A673 (cell line): ENCODE measurements around the gene GNG4. TPM values are rescaled to one million over a fixed set of nuclear protein-coding genes. Genes with fewer than 3 reads are reported as not detected.

Source experiments
- BruUV-seq: library from RNA; stranded (reverse); fragments of 400-500 nt; replicated peaks from 2 replicates; lab custom pipeline; 2021; lab: Mats Ljungman, UMichigan
- CTCF ChIA-PET: fragments of 300-600 bp; sonication (Branson Sonifier 250); formaldehyde crosslinking; loops from one replicate; lab custom pipeline; 2022; ENCODE audit warnings: antibody characterized with exemption; lab: Charles Lee
- POLR2A ChIA-PET: fragments of 300-600 bp; sonication (Branson Sonifier 250); formaldehyde crosslinking; loops from one replicate; lab custom pipeline; 2022; ENCODE audit warnings: antibody characterized with exemption; ENCODE audit not compliant: low non-redundant PET; lab: Charles Lee
- DNase-seq: peaks from one replicate; pipeline ENCODE4 v3.0.0-alpha.2; 2015; ENCODE audit warnings: low spot score
- H3K27ac ChIP-seq: fragments of 200-600 bp; sonication (generic); 2 replicates; pipeline ENCODE4 v1.5.1; 2016; ENCODE audit warnings: mixed run types, low read depth, mild to moderate bottlenecking, mixed read lengths, antibody characterized with exemption, low read length; ENCODE audit not compliant: poor library complexity, severe bottlenecking
- H3K27me3 ChIP-seq: fragments of 200-600 bp; sonication (generic); replicated peaks from 2 replicates; pipeline ENCODE4 v1.6.1; 2017; ENCODE audit warnings: mixed run types, low read depth, mild to moderate bottlenecking, mixed read lengths, antibody characterized with exemption, low read length; ENCODE audit not compliant: insufficient read depth, poor library complexity
- H3K36me3 ChIP-seq: fragments of 200-600 bp; sonication (generic); 2 replicates; pipeline ENCODE4 v1.6.1; 2016; ENCODE audit warnings: mixed run types, mild to moderate bottlenecking, mixed read lengths, antibody characterized with exemption, low read length; ENCODE audit not compliant: insufficient read depth, poor library complexity, severe bottlenecking
- H3K4me1 ChIP-seq: fragments of 200-600 bp; sonication (generic); 2 replicates; pipeline ENCODE4 v1.6.1; 2017; ENCODE audit warnings: mixed run types, mild to moderate bottlenecking, mixed read lengths, antibody characterized with exemption, low read length; ENCODE audit not compliant: insufficient read depth, poor library complexity, severe bottlenecking
- H3K4me3 ChIP-seq: fragments of 200-600 bp; sonication (generic); 2 replicates; pipeline ENCODE4 v1.5.1; 2016; ENCODE audit warnings: low read depth, mixed run types, mild to moderate bottlenecking, mixed read lengths, low read length; ENCODE audit not compliant: poor library complexity, severe bottlenecking
- H3K9me3 ChIP-seq: fragments of 200-600 bp; sonication (generic); 2 replicates; pipeline ENCODE4 v1.6.1; 2016; ENCODE audit warnings: mixed run types, low read depth, mild to moderate bottlenecking, mixed read lengths, antibody characterized with exemption, low read length; ENCODE audit not compliant: poor library complexity, severe bottlenecking
- CTCF ChIP-seq: fragments of 300-800, 200-600 bp; sonication (generic); conservative IDR thresholded peaks from 2 replicates; pipeline ENCODE4 v1.5.1; 2017; ENCODE audit warnings: low read depth, mild to moderate bottlenecking, antibody characterized with exemption, low read length, moderate library complexity, mixed read lengths
- EZH2 ChIP-seq: fragments of 200-600 bp; sonication (generic); IDR thresholded peaks from 2 replicates; pipeline ENCODE4 v1.6.1; 2017; ENCODE audit warnings: borderline replicate concordance, low read depth, mild to moderate bottlenecking, mixed read lengths, antibody characterized with exemption, low read length; ENCODE audit not compliant: poor library complexity, severe bottlenecking
- intact Hi-C: fragments of 100-400 bp; cut with micrococcal nuclease; formaldehyde crosslinking; loops from one replicate; pipeline ENCODE4 v1.10.0; 2022; ENCODE audit not compliant: unreplicated experiment
- total RNA-seq: library from RNA; stranded (reverse); gene quantifications from 2 replicates; pipeline ENCODE4 v1.2.3, GENCODE V29; 2021

The GNG4 gene
- total RNA-seq, 1 experiment from 2014 or later = 11.0 TPM

GRCh38 chr1:235607284-235607683, 42.3 kb downstream of the GNG4 start:
- Histone ChIP-seq H3K27me3 (no peaks in the 10 kb centered on the region), H3K4me3 (no peak overlapping the region), H3K9me3 (no peaks in the 10 kb centered on the region), H3K4me1 (no peaks in the 10 kb centered on the region), H3K27ac (no peak overlapping the region), H3K36me3 (no peaks in the 10 kb centered on the region)
- ChIA-PET POLR2A (no interaction called here), CTCF (no interaction called here)
- no TSS peak for BruUV-seq
- no peak for DNase-seq
- intact Hi-C loops = loop anchor here (10.0 kb wide), 1 partner anchor 92 kb away; no protein-coding TSS in a partner anchor
- TF ChIP-seq EZH2 = no peak
- no peak for TF ChIP-seq CTCF

DNA sequence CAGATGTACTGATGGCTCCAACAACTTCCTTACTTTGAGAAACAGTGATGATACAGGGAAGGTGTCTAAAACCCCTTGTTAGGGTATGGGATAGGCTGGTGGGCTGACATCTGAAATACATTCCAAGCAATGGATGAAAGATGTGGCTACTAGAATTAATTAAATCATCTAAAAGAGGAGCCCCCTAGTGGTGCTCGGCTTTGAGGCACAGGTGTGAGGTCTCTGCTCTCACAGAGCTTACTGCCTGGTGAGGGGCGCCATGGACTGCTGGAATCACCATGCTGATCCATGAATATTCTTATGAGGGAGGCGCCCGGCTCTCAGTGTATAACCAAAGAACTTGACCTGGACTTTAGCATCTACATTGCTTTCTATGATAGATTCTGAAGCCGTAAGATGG, 48.5 kb downstream of the GNG4 start:
- Histone ChIP-seq H3K4me3 (no peak overlapping the region), H3K9me3 (no peaks in the 10 kb centered on the region), H3K27ac (no peak overlapping the region), H3K27me3 (no peaks in the 10 kb centered on the region), H3K4me1 (no peaks in the 10 kb centered on the region), H3K36me3 (no peaks in the 10 kb centered on the region)
- intact Hi-C loops = loop anchor here (10.0 kb wide), 1 partner anchor 86 kb away; no protein-coding TSS in a partner anchor
- BruUV-seq = no TSS peak
- peak; percentile 54 for TF ChIP-seq CTCF
- no peak for TF ChIP-seq EZH2
- DNase-seq = peak; percentile 22
- ChIA-PET CTCF (interaction anchor here (0.6 to 1.2 kb wide), 2 partner anchors 23 to 87 kb away, joined by 3 to 8 read pairs; no protein-coding TSS in a partner anchor), POLR2A (no interaction called here)

- intact Hi-C loops = no loop called here
- TF ChIP-seq CTCF (no peak), EZH2 (no peak)
- BruUV-seq = no TSS peak
- H3K27me3 ChIP-seq = no peaks in the 10 kb centered on the region
- no peak overlapping the region for H3K4me3 ChIP-seq
- H3K9me3 ChIP-seq = no peaks in the 10 kb centered on the region
- POLR2A ChIA-PET = no interaction called here
- H3K4me1 ChIP-seq = no peaks in the 10 kb centered on the region
- no peak for DNase-seq
- CTCF ChIA-PET = no interaction called here
- no peak overlapping the region for H3K27ac ChIP-seq
- H3K36me3 ChIP-seq = no peaks in the 10 kb centered on the region
Observed at GRCh38 chr1:235599536-235599935, 50.0 kb downstream of the GNG4 start.
